Activated CD4-positive, alpha-beta T cell treated with anti-CD3 and anti-CD28 coated beads, Interleukin-2, amount 50 U/mL, for 16 hours (primary cell): ENCODE results near the gene UNC45B.
"Not testable (repeated sequence)": the region's sequence is repeated elsewhere in the genome, so short reads cannot be mapped to it uniquely, and the experiment has no call there.

Source experiments
- DNase-seq: peaks from one replicate; pipeline ENCODE4 v3.0.0-alpha.2; 2020

UNC45B gene

GRCh38 chr17:35227546-35227945 lies 79.9 kb downstream of the UNC45B start:
- no peak for DNase-seq

- DNase-seq, result no peak
Measured at GRCh38 chr17:35229638-35230037, 82.0 kb downstream of the UNC45B start.

GRCh38 chr17:35234315-35234714 lies 86.7 kb downstream of the UNC45B start:
- not testable (repeated sequence) for DNase-seq

- no peak for DNase-seq
Measured at GRCh38 chr17:35235289-35235688, 87.7 kb downstream of the UNC45B start.

GRCh38 chr17:35235917-35236316 lies 88.3 kb downstream of the UNC45B start:
- no peak for DNase-seq

GRCh38 chr17:35236821-35237220 lies 89.2 kb downstream of the UNC45B start:
- DNase-seq, result no peak

GRCh38 chr17:35238821-35239220 lies 91.2 kb downstream of the UNC45B start:
- DNase-seq, result peak; percentile 39
